ENCODE measurements around the gene MAP10.

DNA sequence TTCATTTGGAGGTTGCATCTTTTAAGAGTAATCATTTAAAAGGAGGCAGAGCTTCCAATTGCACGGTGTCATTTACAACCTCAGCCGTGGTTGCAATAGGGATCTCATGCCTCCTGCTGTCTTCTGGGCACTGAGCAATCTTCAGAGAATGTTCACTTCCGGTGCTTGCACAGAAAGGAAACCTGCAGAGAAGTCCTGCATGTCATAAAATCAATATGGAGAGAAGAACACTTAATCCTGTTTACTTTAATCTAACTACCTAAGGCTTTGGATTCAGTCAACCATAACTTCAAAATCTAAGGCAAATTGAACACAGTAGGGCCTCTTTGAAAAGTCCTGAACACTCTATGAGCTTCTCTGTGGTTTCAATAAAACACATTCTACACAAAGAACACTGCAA, 11.3 kb upstream of the MAP10 start:
- TF ChIP-seq, protein P1, sequence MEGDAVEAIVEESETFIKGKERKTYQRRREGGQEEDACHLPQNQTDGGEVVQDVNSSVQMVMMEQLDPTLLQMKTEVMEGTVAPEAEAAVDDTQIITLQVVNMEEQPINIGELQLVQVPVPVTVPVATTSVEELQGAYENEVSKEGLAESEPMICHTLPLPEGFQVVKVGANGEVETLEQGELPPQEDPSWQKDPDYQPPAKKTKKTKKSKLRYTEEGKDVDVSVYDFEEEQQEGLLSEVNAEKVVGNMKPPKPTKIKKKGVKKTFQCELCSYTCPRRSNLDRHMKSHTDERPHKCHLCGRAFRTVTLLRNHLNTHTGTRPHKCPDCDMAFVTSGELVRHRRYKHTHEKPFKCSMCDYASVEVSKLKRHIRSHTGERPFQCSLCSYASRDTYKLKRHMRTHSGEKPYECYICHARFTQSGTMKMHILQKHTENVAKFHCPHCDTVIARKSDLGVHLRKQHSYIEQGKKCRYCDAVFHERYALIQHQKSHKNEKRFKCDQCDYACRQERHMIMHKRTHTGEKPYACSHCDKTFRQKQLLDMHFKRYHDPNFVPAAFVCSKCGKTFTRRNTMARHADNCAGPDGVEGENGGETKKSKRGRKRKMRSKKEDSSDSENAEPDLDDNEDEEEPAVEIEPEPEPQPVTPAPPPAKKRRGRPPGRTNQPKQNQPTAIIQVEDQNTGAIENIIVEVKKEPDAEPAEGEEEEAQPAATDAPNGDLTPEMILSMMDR (IDR thresholded peaks at IDR 0.05): peak in 5 of 6 experiments; percentile 6 to 41 (median 17)
- no peak for TF ChIP-seq POLR2A (IDR thresholded peaks at IDR 0.05)

Data from esophagus squamous epithelium (tissue), 4 donors.